ENCODE results near the gene DMD. TPM values are rescaled to one million over a fixed set of nuclear protein-coding genes. Genes with fewer than 3 reads are reported as not detected.
A peak's percentile ranks its signal among the peaks of the same experiment; 100 is the strongest.

Gene DMD
- total RNA-seq, 2 donors from 2014 or later, result 19.6 to 24.9 TPM

- Histone ChIP-seq H3K4me3 (ENCODE audit: low read length) (no peak overlapping the region), H3K27ac (ENCODE audit: low read depth, low read length) (peak overlapping the region; percentile 16), H3K36me3 (ENCODE audit: control insufficient read depth, insufficient read depth, low read length) (peaks cover 10% of the 10 kb centered on the region), H3K9me3 (ENCODE audit: control insufficient read depth, low read length) (no peaks in the 10 kb centered on the region), H3K4me1 (ENCODE audit: control insufficient read depth, insufficient read depth, low read length) (no peaks in the 10 kb centered on the region), H3K27me3 (ENCODE audit: control insufficient read depth, insufficient read depth, low read length, poor library complexity, severe bottlenecking) (no peaks in the 10 kb centered on the region), H3K9ac (ENCODE audit: extremely low read depth, low read length, poor library complexity, severe bottlenecking) (no peak overlapping the region)
- Mint-ChIP-seq H3K4me1 (no peaks in the 10 kb centered on the region), H3K4me3 (no peak overlapping the region), H3K9me3 (peaks cover 34% of the 10 kb centered on the region), H3K27me3 (ENCODE audit: insufficient read depth) (no peaks in the 10 kb centered on the region), H3K27ac (no peak overlapping the region), H3K36me3 (ENCODE audit: low read depth) (peaks cover 19% of the 10 kb centered on the region)
- no peak for DNase-seq
- WGBS, 2 experiments (ENCODE audit: insufficient coverage in 1 of 2, insufficient read length in 1 of 2), result 87 to 91% methylated on average over 3 to 7 of the region's 7 CpGs
- TF ChIP-seq, protein P1, sequence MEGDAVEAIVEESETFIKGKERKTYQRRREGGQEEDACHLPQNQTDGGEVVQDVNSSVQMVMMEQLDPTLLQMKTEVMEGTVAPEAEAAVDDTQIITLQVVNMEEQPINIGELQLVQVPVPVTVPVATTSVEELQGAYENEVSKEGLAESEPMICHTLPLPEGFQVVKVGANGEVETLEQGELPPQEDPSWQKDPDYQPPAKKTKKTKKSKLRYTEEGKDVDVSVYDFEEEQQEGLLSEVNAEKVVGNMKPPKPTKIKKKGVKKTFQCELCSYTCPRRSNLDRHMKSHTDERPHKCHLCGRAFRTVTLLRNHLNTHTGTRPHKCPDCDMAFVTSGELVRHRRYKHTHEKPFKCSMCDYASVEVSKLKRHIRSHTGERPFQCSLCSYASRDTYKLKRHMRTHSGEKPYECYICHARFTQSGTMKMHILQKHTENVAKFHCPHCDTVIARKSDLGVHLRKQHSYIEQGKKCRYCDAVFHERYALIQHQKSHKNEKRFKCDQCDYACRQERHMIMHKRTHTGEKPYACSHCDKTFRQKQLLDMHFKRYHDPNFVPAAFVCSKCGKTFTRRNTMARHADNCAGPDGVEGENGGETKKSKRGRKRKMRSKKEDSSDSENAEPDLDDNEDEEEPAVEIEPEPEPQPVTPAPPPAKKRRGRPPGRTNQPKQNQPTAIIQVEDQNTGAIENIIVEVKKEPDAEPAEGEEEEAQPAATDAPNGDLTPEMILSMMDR (conservative IDR thresholded peaks at IDR 0.05), result no peak
Measured at GRCh38 chrX:31132821-31133241, 2078.5 kb downstream of the DMD start.

GRCh38 chrX:31130457-31131220, 2080.7 kb downstream of the DMD start:
- no peaks in the 10 kb centered on the region for H3K4me1 ChIP-seq (ENCODE audit: control insufficient read depth, insufficient read depth, low read length)
- no peak overlapping the region for H3K9ac ChIP-seq (ENCODE audit: extremely low read depth, low read length, poor library complexity, severe bottlenecking)
- H3K9me3 ChIP-seq (ENCODE audit: control insufficient read depth, low read length), result no peaks in the 10 kb centered on the region

GRCh38 chrX:31128855-31129254, 2082.5 kb downstream of the DMD start:
- Histone ChIP-seq H3K9me3 (ENCODE audit: control insufficient read depth, low read length) (no peaks in the 10 kb centered on the region), H3K36me3 (ENCODE audit: control insufficient read depth, insufficient read depth, low read length) (peaks cover 5% of the 10 kb centered on the region), H3K4me1 (ENCODE audit: control insufficient read depth, insufficient read depth, low read length) (no peaks in the 10 kb centered on the region), H3K27me3 (ENCODE audit: control insufficient read depth, insufficient read depth, low read length, poor library complexity, severe bottlenecking) (no peaks in the 10 kb centered on the region), H3K27ac (ENCODE audit: low read depth, low read length) (no peak overlapping the region), H3K9ac (ENCODE audit: extremely low read depth, low read length, poor library complexity, severe bottlenecking) (no peak overlapping the region), H3K4me3 (ENCODE audit: low read length) (no peak overlapping the region)
- no peak for DNase-seq
- Mint-ChIP-seq H3K4me1 (no peaks in the 10 kb centered on the region), H3K36me3 (ENCODE audit: low read depth) (peaks cover 37% of the 10 kb centered on the region), H3K4me3 (no peak overlapping the region), H3K27me3 (ENCODE audit: insufficient read depth) (no peaks in the 10 kb centered on the region), H3K9me3 (peaks cover 54% of the 10 kb centered on the region), H3K27ac (no peak overlapping the region)
- 100% methylated on average over 2 of the region's 4 CpGs; no CpG with 5 or more reads in 1 of the 2 experiments for WGBS, 2 experiments (ENCODE audit: insufficient coverage in 1 of 2, insufficient read length in 1 of 2)
- TF ChIP-seq, protein P1 (conservative IDR thresholded peaks at IDR 0.05), result no peak

More at GRCh38 chrX:31130457-31131220, 2080.7 kb downstream of the DMD start:
- H3K27ac ChIP-seq (ENCODE audit: low read depth, low read length), result no peak overlapping the region
- 83 to 95% methylated on average over 2 to 6 of the region's 6 CpGs for whole genome bisulfite sequencing, 2 experiments (ENCODE audit: insufficient coverage in 1 of 2, insufficient read length in 1 of 2)
- DNase-seq, result no peak
- Mint-ChIP-seq H3K27ac (no peak overlapping the region), H3K36me3 (ENCODE audit: low read depth) (peaks cover 33% of the 10 kb centered on the region), H3K9me3 (peaks cover 44% of the 10 kb centered on the region), H3K4me3 (no peak overlapping the region), H3K27me3 (ENCODE audit: insufficient read depth) (no peaks in the 10 kb centered on the region), H3K4me1 (no peaks in the 10 kb centered on the region)
- H3K36me3 ChIP-seq (ENCODE audit: control insufficient read depth, insufficient read depth, low read length), result peaks cover 7% of the 10 kb centered on the region
- H3K27me3 ChIP-seq (ENCODE audit: control insufficient read depth, insufficient read depth, low read length, poor library complexity, severe bottlenecking), result no peaks in the 10 kb centered on the region
- TF ChIP-seq, protein P1 (conservative IDR thresholded peaks at IDR 0.05), result no peak
- no peak overlapping the region for H3K4me3 ChIP-seq (ENCODE audit: low read length)
